ENCODE data around the gene CDH23.
"Not testable (repeated sequence)": the region's sequence is repeated elsewhere in the genome, so short reads cannot be mapped to it uniquely, and the experiment has no call there.

Gene CDH23

DNA sequence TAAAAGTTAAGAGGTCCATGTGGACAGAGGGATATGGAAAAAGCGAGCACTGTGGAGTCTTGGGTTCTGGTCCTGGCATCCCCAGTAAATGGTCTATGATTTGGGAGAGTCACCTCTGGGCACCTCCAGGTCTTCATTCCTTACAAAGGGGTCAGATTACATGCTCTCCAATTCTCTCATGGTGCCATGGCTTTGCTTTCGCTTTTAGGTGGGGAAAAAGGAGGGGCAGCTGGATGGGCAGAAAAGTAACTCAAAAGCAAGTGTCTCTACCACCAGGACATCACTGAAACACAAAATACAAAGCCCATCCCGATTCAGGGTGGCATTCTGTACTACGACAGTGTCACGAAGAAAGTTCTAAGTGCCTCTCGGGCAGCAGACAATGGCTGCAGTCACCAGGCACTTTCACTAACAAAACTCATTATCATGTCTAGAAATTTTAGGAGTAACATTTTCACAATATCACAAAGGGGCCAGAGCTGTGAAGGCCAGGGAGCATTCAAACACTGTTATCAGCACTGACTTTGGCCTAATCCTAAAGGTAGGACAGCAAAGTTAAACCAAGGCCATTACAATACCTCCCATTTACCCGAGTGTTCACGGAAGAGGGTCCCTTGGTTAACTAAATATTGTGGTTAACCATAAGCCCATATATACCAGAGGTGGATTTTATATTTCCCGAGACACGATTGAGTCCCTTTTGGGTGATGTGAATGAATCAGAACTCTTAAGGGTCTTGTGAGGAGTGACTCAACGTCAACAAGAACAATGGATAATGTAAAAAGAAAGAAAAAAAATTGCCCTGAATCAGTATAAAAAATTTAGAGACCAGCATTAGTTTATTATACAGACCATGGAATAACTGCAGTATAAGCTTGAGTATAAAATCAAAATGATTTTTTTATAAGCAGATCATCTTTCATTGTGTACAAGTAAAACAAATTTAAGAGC is 451.9 kb downstream of the CDH23 start:
- no peak for DNase-seq

DNA sequence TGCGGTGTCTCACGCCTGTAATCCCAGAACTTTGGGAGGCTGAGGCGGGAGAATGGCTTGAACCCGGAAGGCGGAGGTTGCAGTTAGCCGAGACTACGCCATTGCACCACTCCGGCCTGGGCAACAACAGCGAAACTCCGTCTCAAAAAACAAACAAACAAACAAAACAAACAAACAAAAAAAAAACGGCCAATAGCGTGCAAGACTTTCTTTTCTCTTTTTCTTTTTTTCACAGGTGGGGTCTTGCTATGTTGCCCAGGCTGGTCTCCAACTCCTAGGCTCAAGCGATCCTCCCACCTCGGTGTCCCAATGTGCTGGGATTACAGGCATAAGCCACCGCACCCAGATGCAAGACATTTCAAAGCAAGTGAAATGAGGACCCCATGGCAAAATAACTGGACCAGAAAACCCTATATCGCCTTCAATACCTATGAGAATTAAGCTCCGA is 452.8 kb downstream of the CDH23 start:
- DNase-seq, result no peak

DNA sequence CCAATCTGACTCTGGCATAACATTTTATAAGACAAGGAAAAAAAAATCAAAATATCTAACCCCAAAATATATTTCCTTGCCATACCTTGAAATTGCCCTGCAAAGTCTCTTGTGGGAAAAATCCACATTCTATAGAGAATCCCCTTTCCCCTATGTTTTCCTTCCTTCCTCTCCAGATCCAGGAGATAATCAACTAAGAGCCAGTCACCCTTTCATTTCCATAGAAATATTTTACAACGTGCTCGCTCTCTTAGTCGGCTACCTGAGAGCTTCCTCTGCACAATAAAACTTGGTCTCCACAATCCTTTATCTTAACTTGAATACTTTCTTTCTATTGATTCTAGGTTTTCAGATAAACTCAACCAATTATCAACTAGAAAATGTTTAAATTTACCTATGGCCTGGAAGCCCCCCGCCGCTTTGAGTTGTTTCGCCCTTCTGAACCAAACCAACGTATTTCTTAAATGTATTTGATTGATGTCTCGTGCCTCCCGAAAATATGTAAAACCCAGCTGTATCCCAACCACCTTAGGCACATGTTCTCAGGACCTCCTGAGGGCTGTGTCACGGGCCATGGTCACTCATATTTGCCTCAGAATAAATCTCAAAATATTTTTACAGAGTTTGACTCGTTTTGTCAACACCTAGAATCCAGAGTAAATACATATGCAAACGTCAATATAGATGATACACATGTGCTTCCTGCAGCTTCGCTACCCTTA is 453.5 kb downstream of the CDH23 start:
- DNase-seq, result no peak

DNA sequence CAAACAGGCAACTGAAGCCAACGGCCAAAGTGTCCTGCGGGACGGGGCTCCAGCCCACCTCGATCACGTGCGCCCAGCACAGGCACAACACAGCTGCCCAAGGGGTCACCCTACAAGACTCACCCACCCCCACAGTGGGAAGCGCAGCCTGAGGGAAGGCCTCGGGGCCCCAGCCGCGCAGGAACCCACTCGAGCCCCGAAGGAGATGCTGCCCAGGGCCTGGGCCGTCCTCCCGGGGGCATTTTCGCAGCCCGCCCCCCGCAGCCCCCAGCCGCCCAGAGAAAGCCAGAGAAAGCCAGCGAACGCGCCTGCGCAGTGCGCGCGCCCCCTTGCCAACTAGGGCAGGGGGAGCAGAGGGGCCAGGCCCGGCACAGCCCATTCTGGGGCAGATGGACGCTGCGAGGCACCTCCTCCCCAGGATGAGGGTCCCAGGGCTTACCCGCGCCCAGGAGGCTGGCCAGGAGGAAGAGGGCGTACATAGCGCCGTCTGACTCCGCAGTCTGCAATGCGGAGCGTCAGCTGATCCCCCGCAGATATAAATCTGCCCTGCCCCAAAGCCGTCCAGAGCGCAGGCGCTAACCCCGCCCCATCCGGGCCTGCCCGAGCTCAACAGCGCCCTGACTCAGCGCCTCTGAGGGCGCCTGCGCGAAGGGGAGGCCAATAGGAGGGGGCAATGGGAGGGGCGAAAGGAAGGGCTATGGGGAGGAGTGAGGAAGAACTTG is 454.2 kb downstream of the CDH23 start, which contains the start of gene PSAP:
Gene PSAP, minus strand, starts transcription at position 509 of the 722 bp plus-strand sequence. Its CDS starts 30 bp downstream, at position 479.
- DNase-seq, result peak; percentile 97

DNA sequence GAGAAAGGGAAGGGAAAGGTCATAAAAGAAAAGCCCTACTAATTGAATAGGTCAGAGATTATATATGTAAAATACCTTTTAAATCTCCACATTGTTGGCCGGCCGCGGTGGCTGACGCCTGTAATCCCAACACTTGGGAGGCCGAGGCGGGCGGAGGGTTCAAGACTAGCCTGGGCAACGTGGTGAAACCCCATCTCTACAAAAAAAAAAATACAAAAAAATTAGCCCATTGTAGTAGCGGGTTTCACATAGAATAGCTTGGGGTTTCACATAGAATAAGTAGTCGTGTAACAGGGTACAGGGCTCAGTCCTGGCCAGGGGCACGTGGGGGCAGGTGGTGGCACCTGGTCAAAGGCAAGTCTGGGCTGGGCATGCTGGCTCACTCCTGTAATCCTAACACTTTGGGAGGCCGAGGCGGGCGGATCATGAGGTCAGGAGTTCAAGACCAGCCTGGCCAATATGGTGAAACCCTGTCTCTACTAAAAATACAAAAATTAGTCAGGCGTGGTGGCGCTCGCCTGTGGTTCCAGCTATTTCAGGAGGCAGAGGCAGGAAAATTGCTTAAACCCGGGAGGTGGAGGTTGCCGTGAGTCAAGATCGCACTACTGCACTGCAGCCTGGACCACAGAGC is 454.9 kb downstream of the CDH23 start:
- DNase-seq, result not testable (repeated sequence)

DNA sequence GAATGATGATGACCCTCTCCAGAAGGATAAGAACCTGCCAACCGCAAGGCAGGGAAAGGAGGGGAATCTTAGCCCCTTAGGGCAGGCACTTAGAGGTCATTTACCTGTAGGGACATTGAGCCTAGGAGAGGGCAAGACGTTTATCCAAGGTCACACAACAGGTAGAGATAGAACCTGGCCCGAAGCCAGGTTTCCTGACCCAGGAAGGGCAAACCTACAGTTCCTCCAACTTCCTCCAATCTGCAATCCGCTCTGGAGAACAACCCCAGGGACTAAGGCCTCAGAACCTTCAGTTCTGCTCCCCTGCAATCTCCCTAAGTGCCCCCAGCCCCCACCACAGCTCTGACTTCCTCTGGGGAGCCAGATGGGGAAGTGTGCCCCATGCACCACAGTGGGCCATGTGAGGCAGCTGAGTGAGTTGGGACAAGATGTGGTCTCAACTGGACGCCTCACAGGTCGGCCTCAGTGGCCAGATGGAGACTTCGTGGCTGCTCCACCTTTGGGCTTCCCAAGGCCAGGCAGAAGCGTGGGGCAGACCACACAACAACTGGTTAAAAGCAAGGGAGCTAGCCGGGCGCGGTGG is 455.7 kb downstream of the CDH23 start:
- DNase-seq, result no peak

DNA sequence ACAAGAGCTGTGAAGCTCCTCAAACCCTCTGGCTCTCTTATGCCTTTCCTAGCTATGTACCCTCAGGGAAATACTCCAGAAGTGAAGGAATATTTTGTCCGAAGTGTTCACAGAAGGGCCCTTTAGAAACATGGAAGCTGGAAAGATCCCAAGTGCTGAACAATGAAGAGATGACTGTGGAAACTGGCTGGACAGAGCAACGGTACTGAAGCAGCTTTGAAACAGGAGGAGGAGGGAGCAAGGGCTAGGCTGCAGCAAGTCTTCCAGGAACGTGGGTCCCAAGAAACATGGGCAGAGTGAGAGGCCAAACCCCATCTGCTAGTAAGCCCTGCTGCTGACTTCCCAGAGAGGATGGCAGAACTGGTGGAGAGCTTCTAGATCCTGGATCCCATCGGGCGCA is 457.3 kb downstream of the CDH23 start:
- no peak for DNase-seq

DNA sequence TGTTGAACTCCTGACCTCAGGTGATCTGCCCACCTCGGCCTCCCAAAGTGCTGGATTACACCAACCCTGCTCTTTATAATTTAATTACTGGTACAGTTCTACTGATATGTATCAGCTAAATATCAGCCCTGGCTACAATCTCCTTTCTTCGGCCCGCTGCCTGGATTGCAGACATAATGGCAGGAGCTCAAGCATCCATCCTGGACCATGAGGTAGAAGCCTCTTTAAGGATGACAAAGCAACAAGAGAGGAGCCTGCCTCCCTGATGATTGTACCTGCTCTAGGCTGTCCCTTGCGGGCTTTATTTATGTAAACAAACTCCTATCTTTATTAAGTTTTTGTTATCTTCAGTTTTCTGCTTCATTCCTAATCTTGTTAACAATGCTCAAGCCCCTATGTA is 459.9 kb downstream of the CDH23 start:
- no peak for DNase-seq

DNA sequence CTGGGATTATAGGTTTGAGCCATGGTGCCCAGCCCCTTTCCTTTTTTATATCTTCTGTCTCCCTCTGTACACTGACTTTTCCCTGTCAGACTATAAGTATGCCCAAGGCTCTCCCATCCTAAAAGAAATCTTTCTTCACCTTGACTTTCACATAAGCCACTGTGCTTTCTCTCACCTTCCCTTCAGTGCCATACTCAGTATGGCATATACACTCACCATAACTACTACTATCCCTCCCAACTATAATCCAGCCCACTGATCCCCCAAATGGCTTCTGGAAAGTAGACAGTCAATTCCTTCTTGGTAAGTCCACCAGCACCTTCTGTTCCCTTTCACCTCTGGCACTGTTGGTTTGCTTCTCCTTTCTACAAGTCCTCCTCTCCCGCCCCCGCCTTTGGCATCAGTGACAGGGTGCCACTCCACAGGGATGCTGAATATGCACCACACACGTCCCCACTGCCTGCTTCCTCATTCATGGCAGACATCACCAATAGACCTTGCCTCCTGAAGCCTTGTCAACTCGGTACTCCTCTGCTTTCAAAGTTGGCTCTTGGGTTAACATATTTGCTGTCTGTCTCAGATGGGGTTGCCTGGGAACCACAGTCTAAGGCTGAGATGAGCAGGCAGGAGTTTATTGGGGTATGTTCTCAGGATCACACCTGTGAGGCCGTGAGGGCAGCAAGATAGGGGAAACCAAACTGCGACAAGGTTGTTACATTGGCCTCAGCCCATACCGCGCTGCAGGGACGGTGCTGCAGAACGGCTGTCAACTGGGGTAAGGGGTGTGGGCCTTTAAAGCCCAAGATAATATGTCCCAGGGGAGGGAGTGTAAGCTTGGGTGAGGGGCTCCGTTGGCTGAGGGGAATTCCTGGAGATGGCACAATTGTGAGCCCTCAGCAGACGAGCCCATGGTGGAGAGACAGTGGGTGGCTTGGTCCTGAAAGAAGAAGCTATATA is 461.5 kb downstream of the CDH23 start:
- no peak for DNase-seq

DNA sequence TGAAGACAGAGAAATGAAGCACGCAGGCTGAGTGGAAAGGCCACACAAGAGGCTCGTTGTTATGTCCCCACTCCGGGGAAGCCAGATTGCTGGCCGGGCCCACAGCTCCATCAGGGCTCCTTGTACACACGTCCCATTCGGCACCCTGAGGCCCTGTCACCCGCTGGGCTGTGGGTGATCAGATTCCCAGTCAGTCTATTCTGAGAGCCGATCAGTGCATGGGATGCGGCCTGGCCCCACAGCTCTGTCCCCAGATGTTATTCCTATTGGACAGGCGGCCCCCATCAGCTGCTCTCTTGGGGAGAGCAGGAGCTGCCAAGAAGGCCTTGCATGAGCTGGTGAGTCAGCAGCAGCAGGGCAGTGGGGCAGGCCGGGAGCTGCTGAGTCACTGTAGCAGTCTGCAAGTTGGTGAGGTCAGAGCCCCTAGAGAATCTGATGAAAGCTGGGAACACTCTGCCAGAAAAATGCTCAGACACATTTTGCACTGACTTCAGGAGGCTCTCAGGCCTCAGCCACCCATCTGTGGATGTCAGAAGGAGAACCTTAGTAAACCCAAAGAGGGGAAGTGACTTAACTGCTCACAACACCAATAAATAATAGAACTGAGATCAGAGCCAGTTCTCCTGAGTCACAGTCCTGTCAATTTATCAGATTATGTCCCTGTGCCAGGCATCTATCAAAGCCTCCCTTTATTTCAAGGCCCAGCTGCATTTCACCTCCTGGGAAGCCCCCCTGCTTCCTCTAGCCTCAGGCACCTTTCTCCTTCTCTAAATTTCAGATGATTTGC is 463.7 kb downstream of the CDH23 start:
- DNase-seq, result no peak

DNA sequence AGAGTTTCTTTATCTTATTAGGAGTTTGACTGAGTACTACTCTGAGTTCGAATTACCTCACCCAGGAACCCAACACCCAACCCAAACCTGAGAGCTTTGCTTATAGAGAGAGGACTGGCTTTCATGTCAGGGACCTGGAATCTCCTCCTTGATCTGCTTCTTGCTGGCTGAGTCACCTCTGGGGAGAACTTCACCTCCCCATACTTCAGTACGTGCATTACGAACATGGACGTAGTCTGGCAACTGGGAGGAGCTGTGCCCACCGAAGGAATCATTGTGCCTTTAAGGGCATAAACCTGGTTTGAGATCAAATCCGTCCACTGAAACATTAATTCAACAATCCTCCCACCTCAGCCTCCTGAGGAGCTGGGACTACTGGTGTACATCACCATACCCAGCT is 466.5 kb downstream of the CDH23 start:
- DNase-seq, result no peak

DNA sequence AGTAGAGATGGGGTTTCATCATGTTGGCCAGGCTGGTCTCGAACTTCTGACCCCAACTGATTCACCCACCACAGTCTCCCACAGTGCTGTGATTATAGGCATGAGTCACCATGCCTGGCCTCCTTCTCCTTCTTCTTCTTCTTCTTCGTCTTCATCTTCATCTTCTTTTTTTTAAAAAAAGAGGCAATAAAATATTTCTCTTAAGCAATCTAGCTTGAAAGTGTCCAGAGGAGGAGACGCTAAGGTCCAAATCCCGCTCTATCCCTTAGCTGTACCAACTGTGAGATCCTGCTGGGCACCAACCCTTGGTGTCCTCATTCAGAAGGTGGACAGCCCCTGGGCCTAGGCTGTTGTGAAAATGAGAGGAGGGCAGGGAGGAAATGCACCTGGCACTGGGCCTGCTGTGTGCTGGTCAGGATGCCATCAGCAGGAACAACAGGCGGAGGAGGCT is 468.2 kb downstream of the CDH23 start:
- no peak for DNase-seq

All from effector CD8-positive, alpha-beta T cell (primary cell).